Limb (tissue), 2 donors: ENCODE measurements around the gene BCORL1.

Experiments used
- DNase-seq, 2 donors: peaks; one replicate each; pipeline ENCODE4 v3.0.0-alpha.2; 2016; ENCODE audit errors: extremely low spot score in 2 of 2

The BCORL1 gene

DNA sequence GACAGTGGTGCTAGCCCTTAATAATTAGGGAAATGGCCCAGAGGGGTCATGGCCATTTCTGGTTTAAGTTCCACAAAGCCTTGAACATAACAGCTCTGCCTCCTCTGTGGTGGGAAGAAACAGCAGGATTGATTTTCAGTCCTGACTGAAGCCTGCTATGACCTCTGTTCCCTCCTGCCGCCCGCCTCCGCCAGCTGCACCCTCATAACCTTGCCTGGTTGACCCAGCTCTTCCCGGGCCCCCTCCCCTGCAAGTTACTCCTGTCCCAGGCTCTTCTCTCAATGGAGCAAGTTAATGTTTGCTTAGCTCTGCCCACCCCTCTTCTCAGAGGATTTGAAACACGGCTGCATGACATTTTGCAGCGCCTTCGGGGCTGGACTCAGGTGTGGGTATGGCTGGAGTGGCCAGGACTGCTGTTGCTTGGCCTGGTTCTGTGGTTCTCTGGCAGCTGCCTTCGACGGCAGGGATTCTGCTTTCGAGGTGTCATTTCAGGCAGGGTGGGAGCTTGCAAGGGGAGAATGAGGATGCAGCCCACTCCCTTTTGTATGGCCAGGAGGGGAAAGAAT, 27.3 kb downstream of the BCORL1 start:
- DNase-seq = no peak

DNA sequence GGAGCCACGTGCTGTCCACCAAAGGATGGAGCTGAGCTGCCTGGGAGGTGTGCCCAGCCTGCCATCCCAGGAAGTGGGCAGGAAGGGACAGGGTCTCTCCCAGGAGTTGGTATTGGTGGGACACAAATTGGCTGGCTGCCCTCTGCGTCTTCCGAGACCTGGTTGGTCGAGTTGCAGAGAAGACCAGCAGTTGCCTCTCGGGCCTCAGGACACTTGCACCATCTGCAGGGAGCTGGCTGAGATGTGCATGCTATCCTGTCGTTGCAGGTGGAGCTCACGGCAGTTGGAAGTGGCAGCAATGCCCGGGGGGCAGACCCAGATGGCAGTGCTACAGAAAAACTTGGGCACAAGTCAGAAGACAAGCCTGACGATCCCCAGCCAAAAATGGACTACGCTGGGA, 30.2 kb downstream of the BCORL1 start:
- no peak for DNase-seq

DNA sequence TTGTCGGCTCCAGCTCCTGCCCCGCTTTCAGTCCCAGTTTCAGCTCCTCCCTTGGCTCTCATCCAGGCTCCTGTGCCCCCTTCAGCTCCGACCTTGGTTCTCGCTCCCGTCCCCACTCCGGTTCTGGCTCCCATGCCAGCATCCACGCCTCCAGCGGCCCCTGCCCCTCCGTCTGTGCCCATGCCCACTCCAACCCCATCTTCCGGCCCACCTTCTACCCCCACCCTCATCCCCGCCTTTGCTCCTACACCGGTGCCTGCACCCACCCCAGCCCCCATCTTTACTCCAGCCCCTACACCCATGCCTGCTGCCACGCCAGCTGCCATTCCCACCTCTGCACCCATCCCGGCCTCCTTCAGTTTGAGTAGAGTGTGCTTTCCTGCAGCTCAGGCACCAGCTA, 31.2 kb downstream of the BCORL1 start:
- DNase-seq = no peak

DNA sequence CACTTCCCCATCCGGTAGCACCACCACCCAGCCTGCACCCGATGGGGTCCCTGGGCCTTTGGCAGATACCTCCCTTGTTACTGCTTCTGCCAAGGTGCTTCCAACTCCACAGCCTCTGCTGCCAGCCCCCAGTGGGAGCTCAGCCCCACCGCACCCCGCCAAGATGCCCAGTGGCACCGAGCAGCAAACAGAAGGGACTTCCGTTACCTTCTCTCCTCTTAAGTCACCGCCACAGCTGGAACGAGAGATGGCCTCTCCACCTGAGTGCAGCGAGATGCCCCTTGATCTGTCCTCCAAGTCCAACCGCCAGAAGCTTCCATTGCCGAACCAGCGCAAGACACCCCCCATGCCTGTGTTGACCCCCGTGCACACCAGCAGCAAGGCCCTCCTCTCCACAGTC, 31.9 kb downstream of the BCORL1 start:
- no peak for DNase-seq

- DNase-seq = no peak
Observed at GRCh38 chrX:130014770-130015169, 32.3 kb downstream of the BCORL1 start.

GRCh38 chrX:130015181-130015580, 32.7 kb downstream of the BCORL1 start:
- DNase-seq = no peak

DNA sequence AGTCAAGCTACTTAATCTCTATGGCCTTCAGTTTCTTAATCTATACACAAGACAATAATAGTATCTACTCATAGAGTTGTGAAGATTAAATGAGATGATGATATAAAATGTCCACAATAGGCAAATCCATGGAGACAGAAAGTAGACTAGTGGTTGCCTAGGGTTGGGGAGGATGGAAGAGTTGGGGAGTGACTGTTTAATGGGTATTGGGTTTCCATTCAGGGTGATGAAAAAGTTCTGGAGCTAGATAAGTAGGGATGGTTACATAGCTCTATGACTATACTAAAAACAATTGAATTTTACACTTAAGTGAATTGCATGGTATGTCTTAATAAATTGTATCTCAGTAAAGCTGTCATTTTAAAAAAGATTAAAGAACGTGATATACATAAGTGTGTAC, 35.7 kb downstream of the BCORL1 start:
- DNase-seq = no peak

GRCh38 chrX:130020661-130021324, 38.4 kb downstream of the BCORL1 start:
- DNase-seq = no peak

DNA sequence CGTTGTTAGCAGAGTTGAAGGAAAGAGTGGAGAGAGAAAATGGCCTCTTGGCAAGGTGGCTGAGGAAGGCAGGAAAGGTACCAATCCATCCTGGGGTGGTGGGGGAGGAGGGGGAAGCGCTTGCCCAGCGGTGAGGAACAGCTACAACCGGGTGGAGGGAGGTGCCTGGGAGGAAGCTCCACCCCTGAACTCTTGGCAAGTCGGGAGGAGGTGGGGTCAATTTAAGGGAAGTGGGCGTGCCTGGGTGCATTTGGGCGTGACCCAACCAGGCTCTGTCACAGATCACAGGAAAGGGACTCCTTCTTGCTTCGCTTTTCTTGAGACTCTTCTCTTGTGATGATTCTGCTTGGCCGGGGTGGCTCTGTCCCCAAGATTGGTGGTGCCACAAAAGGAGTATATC, 41.7 kb downstream of the BCORL1 start:
- DNase-seq = peak in 1 of 2 donors; percentile 32

DNA sequence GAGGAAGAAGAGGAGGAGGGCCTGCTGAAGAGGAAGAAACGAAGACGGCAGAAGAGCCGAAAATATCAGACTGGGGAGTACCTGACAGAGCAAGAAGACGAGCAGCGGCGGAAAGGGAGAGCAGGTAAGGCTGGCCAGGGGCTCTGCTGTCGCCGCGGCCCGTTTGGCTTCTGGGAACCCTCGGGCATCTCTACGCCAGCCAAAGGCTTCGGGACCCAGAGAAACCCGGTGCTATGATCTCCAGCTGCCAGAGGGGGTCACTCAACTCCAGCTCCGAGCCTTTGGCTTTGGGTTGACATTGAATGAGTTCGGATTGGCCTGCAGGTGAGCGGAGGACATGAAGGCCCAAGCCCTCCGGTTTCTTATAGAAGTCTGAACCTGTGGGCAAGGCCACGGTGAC, 42.8 kb downstream of the BCORL1 start:
- no peak for DNase-seq

GRCh38 chrX:130027569-130027968, 45.1 kb downstream of the BCORL1 start:
- DNase-seq = no peak

- DNase-seq = no peak
Observed at GRCh38 chrX:130028196-130028595, 45.8 kb downstream of the BCORL1 start.

- DNase-seq = no peak
Observed at GRCh38 chrX:130030826-130031225, 48.4 kb downstream of the BCORL1 start.

- no peak for DNase-seq
Observed at GRCh38 chrX:130032552-130032951, 50.1 kb downstream of the BCORL1 start.

- no peak for DNase-seq
Observed at GRCh38 chrX:130034178-130034577, 51.7 kb downstream of the BCORL1 start.

GRCh38 chrX:130039847-130040246, 57.4 kb downstream of the BCORL1 start:
- no peak for DNase-seq

DNA sequence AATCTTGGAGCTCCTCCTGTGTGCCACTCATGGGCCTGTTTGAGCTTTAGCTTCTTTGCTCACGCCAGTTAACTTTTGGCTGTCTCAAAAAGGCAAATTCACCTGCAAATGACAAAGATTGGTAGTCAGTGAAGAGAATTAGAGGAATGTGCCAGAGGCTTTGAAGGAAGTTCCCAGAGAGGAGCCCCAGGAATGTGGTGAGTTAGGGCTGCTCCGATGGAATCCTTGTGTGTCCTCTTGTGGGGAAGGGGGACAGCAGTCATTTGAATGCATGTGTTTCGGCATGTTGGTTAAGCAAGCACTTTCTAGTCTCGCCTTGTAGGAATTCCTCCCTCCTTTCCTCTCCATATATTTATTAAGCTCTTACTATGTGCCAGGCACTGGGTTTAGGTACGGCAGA, 65.0 kb downstream of the BCORL1 start:
- no peak for DNase-seq

GRCh38 chrX:130048686-130049222, 66.3 kb downstream of the BCORL1 start:
- DNase-seq = no peak

DNA sequence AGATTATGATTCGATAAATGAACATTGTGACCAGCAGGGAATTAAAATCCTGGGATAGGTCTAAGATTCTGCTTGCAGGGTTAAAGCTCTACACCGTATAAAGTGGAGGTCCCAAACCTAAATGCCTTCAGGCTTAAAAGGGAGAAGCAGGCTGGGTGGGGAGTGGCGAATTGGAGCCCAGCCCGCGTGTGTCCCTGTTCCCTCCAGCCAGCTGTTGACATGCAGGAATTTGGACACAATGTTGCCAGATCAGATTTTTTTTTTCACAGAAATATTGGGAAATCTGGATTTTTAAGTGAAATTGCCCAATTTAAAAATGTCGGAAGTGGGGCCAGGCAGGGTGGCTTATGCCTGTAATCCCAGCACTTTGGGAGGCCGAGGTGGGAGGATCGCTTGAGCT, 67.4 kb downstream of the BCORL1 start:
- no peak for DNase-seq

DNA sequence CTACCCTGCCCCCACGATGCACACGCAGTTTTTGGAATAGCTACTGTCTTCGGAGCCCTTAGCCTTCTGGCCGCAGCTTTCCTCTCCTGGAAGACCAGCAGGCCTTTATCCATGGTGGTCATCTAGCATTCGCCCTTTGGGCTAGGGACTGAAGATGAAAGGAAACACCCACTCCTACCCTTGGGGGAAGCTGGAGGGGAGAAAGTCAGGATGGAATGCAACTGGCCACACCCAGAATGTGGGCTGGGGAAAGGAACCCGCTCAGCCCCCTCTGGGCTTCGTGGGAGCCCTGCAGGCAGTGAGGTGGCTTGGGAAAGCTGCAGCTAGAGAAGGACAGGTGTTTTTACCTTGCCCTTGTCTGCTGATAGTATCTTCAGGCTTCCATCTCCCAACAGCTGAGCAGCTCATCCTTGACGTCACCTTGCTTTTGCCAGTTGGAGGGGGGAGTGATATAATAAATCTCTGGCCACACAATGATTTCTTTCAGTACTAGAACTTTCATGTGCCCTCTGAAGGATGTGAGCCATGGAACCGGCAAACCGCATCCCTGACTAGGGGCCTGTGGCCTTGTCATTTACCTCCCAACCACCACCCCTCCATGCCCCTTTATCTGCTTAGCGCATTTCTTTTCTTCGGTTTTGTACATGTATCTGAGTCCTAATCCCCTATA, 68.9 kb downstream of the BCORL1 start:
- DNase-seq = no peak

- no peak for DNase-seq
Observed at GRCh38 chrX:130053236-130053635, 70.8 kb downstream of the BCORL1 start.

DNA sequence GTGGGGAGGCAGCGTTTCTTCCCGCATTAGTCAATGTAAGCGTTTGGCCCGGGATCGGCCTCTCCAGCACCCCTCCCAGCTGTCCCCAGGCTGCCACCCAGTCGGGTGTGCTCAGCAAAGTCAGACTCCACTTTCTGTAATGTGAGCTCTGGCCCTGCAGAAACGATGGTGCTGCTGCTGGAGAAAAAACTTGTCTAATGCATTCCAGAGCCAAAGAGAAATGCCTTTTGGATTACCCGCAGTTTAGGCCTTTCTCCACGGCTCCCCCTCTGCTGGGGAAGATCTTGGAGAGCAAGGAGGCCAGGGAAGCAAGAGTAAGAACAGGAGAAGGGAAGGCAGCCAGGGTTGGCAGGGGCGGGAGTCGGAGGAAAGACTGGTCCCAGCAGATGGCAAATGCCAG, 72.7 kb downstream of the BCORL1 start:
- DNase-seq = peak; percentile 40 to 44

DNA sequence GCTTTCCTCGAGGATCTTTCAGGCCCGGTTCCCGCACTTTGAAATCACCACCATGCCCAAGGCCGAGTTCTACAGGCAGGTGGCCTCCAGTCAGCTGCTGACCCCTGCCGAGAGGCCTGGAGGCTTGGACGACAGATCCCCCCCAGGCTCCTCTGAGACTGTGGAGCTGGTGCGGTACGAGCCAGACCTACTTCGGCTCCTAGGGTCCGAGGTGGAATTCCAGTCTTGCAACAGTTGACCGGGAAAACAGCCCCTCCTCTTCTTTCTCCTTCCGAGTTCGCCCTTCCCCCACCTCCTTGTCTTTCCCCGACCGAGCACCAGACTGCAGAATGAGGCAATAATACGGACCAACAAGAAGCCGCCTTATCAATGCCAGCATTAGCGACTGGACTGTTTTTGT, 73.5 kb downstream of the BCORL1 start:
- DNase-seq = no peak
